Suprapubic skin (tissue), 4 donors: ENCODE data around the gene CPTP. TPM values are rescaled to one million over a fixed set of nuclear protein-coding genes. Genes with fewer than 3 reads are reported as not detected.

Experiments
- DNase-seq, 2 donors: peaks; one replicate each; pipeline ENCODE4 v3.0.0-alpha.2; 2019; ENCODE audit warnings: low spot score in 2 of 2
- H3K27ac ChIP-seq: fragments of 200-600 bp; sonication (generic); one replicate; pipeline ENCODE4 v1.5.1; 2019
- H3K27me3 ChIP-seq: fragments of 200-600 bp; sonication (generic); one replicate; pipeline ENCODE4 v1.5.1; 2019
- H3K36me3 ChIP-seq: fragments of 200-600 bp; sonication (generic); one replicate; pipeline ENCODE4 v1.5.1; 2019
- H3K4me1 ChIP-seq: fragments of 200-600 bp; sonication (generic); one replicate; pipeline ENCODE4 v1.5.1; 2019
- H3K4me3 ChIP-seq: fragments of 200-600 bp; sonication (generic); one replicate; pipeline ENCODE4 v1.5.1; 2019; ENCODE audit warnings: mild to moderate bottlenecking
- H3K9me3 ChIP-seq: fragments of 200-600 bp; sonication (generic); one replicate; pipeline ENCODE4 v1.5.1; 2019
- CTCF ChIP-seq, 2 donors: fragments of 200-600 bp in 1 of 2; fragments of 450-650 bp in 1 of 2; sonication (generic) in 1 of 2; IDR thresholded peaks; one replicate each; pipeline ENCODE4 v1.5.1; 2016 to 2019; ENCODE audit warnings: antibody characterized with exemption in 2 of 2, mild to moderate bottlenecking in 1 of 2, moderate library complexity in 1 of 2
- EP300 ChIP-seq: sonication (generic); formaldehyde crosslinking; IDR thresholded peaks from one replicate; pipeline ENCODE4 v1.6.1; 2017; ENCODE audit warnings: antibody characterized with exemption
- POLR2A ChIP-seq, 2 donors: fragments of 450-650 bp; IDR thresholded peaks; one replicate each; pipeline ENCODE4 v1.6.1; 2017; ENCODE audit warnings: antibody characterized with exemption in 2 of 2, mild to moderate bottlenecking in 2 of 2, moderate library complexity in 2 of 2
- POLR2AphosphoS5 ChIP-seq, 3 donors: sonication (generic); formaldehyde crosslinking; IDR thresholded peaks; one replicate each; pipeline ENCODE4 v1.6.1; 2017; ENCODE audit warnings: antibody characterized with exemption in 3 of 3
- WGBS: methylation state at CpG from one replicate; pipeline ENCODE4 v1.1.5; 2018; 5-methylcytosine and 5-hydroxymethylcytosine counted together
- total RNA-seq, 4 donors: library from RNA; depleted of rRNA; stranded (reverse); fragments of >200 nt; gene quantifications; one replicate each; pipeline ENCODE4 v1.1.0, GENCODE V29; 2016

Gene CPTP
- total RNA-seq, 4 donors from 2014 or later, result 32.5 to 60.4 (median 54.3) TPM

GRCh38 chr1:1310109-1310385, 14.6 kb upstream of the CPTP start:
- H3K9me3 ChIP-seq, result no peaks in the 10 kb centered on the region
- peak overlapping the region; percentile 93 for H3K27ac ChIP-seq
- H3K4me1 ChIP-seq, result peaks cover 49% of the 10 kb centered on the region
- H3K27me3 ChIP-seq, result no peaks in the 10 kb centered on the region
- H3K36me3 ChIP-seq, result peaks cover 45% of the 10 kb centered on the region
- DNase-seq, result no peak
- no peak for TF ChIP-seq POLR2A (IDR thresholded peaks at IDR 0.05)
- no peak for TF ChIP-seq CTCF (IDR thresholded peaks at IDR 0.05)
- TF ChIP-seq EP300, result no peak
- no peak for TF ChIP-seq POLR2AphosphoS5 (IDR thresholded peaks at IDR 0.05)
- WGBS, result no CpG with 5 or more reads among the region's 3 CpGs
- peak overlapping the region; percentile 65 for H3K4me3 ChIP-seq

- no peak for DNase-seq
Measured at GRCh38 chr1:1310476-1311053, 14.0 kb upstream of the CPTP start.

GRCh38 chr1:1311107-1312104, 13.2 kb upstream of the CPTP start:
- H3K9me3 ChIP-seq, result no peaks in the 10 kb centered on the region
- H3K4me1 ChIP-seq, result peaks cover 35% of the 10 kb centered on the region
- TF ChIP-seq POLR2AphosphoS5 (IDR thresholded peaks at IDR 0.05) (no peak), CTCF (IDR thresholded peaks at IDR 0.05) (no peak), POLR2A (IDR thresholded peaks at IDR 0.05) (no peak), EP300 (no peak)
- H3K4me3 ChIP-seq, result no peak overlapping the region
- H3K27ac ChIP-seq, result peak overlapping the region; percentile 93
- no peaks in the 10 kb centered on the region for H3K27me3 ChIP-seq
- H3K36me3 ChIP-seq, result peaks cover 47% of the 10 kb centered on the region
- WGBS, result 84% methylated on average over 3 of the region's 22 CpGs
- DNase-seq, result no peak

More at GRCh38 chr1:1310476-1311053, 14.0 kb upstream of the CPTP start:
- H3K36me3 ChIP-seq, result peaks cover 47% of the 10 kb centered on the region
- peaks cover 43% of the 10 kb centered on the region for H3K4me1 ChIP-seq
- TF ChIP-seq POLR2AphosphoS5 (IDR thresholded peaks at IDR 0.05), result no peak
- no peak for TF ChIP-seq EP300
- no peak for TF ChIP-seq POLR2A (IDR thresholded peaks at IDR 0.05)
- TF ChIP-seq CTCF (IDR thresholded peaks at IDR 0.05), result no peak
- no peaks in the 10 kb centered on the region for H3K27me3 ChIP-seq
- H3K4me3 ChIP-seq, result peak overlapping the region; percentile 65
- H3K27ac ChIP-seq, result peak overlapping the region; percentile 93
- 50% methylated on average over 5 of the region's 21 CpGs for WGBS
- H3K9me3 ChIP-seq, result no peaks in the 10 kb centered on the region

GRCh38 chr1:1312450-1313314, 11.9 kb upstream of the CPTP start:
- Histone ChIP-seq H3K27me3 (no peaks in the 10 kb centered on the region), H3K4me1 (peaks cover 33% of the 10 kb centered on the region), H3K9me3 (no peaks in the 10 kb centered on the region), H3K27ac (no peak overlapping the region), H3K4me3 (no peak overlapping the region), H3K36me3 (peaks cover 51% of the 10 kb centered on the region)
- 91% methylated on average over 22 of the region's 49 CpGs for WGBS
- no peak for DNase-seq
- no peak for TF ChIP-seq POLR2A (IDR thresholded peaks at IDR 0.05)

- WGBS, result 92% methylated on average over 14 of the region's 37 CpGs
- Histone ChIP-seq H3K27me3 (no peaks in the 10 kb centered on the region), H3K4me3 (no peak overlapping the region), H3K4me1 (peaks cover 43% of the 10 kb centered on the region), H3K9me3 (no peaks in the 10 kb centered on the region), H3K36me3 (peaks cover 51% of the 10 kb centered on the region), H3K27ac (no peak overlapping the region)
- TF ChIP-seq POLR2AphosphoS5 (IDR thresholded peaks at IDR 0.05) (no peak), POLR2A (IDR thresholded peaks at IDR 0.05) (no peak), CTCF (IDR thresholded peaks at IDR 0.05) (no peak), EP300 (no peak)
- no peak for DNase-seq
Measured at GRCh38 chr1:1313500-1314236, 10.9 kb upstream of the CPTP start.
